ENCODE results near the gene CRYBG3.
A peak's percentile ranks its signal among the peaks of the same experiment; 100 is the strongest.

Gene CRYBG3

GRCh38 chr3:97821774-97822358 is at the start of gene CRYBG3:
TSS of gene CRYBG3 (plus strand) at chr3:97822011. CDS start at chr3:97822207, 196 bp downstream.
- Mint-ChIP-seq H3K4me3 (peak within 1 kb of the TSS; percentile 90), H3K4me1 (peaks cover 23% of the 10 kb centered on the region), H3K27me3 (peaks cover 38% of the 10 kb centered on the region), H3K9me3 (no peaks in the 10 kb centered on the region), H3K36me3 (no peaks in the 10 kb centered on the region), H3K27ac (peak within 1 kb of the TSS; percentile 46)
- ATAC-seq, result peak; percentile 99

DNA sequence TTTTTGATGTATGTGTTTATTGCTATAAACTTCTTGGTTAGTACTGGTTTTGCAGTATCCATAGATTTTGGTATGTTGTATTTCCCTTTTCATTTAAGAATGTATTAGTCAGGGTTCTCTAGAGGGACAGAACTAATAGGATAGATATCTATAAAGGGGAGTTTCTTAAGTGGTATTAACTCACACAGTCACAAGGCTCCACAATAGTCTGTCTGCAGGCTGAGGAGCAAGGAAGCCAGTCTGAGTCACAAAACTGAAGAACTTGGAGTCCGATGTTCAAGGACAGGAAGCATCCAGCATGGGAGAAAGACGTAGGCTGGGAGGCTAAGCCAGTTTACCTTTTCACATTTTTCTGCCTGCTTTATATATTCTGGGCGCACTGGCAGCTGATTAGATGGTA is 48.9 kb upstream of the CRYBG3 start:
- Mint-ChIP-seq H3K9me3 (peaks cover 4% of the 10 kb centered on the region), H3K4me3 (no peak overlapping the region), H3K36me3 (peaks cover 58% of the 10 kb centered on the region), H3K27me3 (no peaks in the 10 kb centered on the region), H3K4me1 (no peaks in the 10 kb centered on the region), H3K27ac (no peak overlapping the region)
- ATAC-seq, result no peak

DNA sequence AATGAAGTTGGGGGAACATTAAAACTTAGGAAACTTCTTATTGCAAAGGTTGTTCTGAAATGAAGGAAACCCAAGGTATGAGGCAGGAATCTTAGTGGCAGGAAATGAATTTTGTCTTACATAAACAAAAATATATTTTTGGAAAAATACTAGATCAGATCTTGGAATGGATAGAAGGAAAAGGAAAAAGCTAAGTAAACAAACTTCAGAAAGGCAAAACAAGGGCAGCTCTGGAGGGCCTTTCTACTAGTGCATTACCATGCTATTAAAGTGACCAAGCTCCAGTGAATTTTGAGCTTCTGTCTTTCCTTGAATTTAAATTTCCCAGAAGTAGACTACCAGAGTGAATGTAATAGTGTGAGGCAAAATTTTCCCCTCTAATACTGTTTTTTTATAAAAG is 43.7 kb upstream of the CRYBG3 start:
- H3K4me3 Mint-ChIP-seq, result no peak overlapping the region
- H3K4me1 Mint-ChIP-seq, result no peaks in the 10 kb centered on the region
- H3K36me3 Mint-ChIP-seq, result peaks cover 28% of the 10 kb centered on the region
- H3K9me3 Mint-ChIP-seq, result no peaks in the 10 kb centered on the region
- no peak overlapping the region for H3K27ac Mint-ChIP-seq
- no peaks in the 10 kb centered on the region for H3K27me3 Mint-ChIP-seq
- no peak for ATAC-seq

GRCh38 chr3:97793420-97794019 is 28.3 kb upstream of the CRYBG3 start:
- H3K9me3 Mint-ChIP-seq, result no peaks in the 10 kb centered on the region
- no peak overlapping the region for H3K27ac Mint-ChIP-seq
- no peak overlapping the region for H3K4me3 Mint-ChIP-seq
- no peak for ATAC-seq
- H3K36me3 Mint-ChIP-seq, result no peaks in the 10 kb centered on the region
- H3K27me3 Mint-ChIP-seq, result no peaks in the 10 kb centered on the region
- no peaks in the 10 kb centered on the region for H3K4me1 Mint-ChIP-seq

DNA sequence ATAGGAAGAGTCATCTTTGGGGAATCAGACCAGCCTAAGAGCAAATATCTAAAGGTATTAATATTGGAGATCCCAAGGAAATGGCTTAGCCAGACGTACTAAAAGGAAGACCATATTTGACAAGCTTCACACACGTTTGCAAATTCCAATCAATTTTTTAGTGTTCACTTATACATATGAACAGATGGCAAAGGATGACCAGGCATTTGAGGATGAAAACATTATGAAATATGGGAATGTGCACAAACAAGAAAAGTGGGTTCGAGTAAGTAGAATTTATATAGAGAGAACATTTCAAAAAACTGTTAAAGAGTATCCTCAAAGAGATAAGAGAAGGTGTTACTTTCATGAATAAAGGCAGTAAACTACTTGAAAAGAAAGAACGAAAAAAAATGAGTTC is 25.9 kb upstream of the CRYBG3 start:
- H3K27me3 Mint-ChIP-seq, result no peaks in the 10 kb centered on the region
- H3K4me1 Mint-ChIP-seq, result no peaks in the 10 kb centered on the region
- no peak overlapping the region for H3K4me3 Mint-ChIP-seq

DNA sequence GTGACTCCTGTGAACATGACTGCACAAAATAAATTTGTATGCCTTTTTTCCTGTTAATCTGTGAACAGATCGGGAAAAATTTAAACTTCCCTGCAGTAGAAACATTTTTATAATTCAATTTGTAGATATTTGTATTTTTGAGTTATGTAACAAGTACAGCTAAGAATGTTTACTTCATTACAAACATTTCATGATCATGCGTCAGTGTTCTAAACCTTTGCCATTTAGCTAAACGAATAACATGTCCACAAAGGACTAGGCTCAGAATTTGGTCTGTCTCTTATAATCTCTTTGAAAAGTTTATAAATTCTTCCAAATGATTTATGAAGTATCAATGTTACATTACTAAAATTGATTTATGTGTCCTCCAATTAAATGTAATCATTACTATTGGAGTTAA is 17.3 kb upstream of the CRYBG3 start:
- H3K36me3 Mint-ChIP-seq, result no peaks in the 10 kb centered on the region

More for the DNA sequence above, 25.9 kb upstream of the CRYBG3 start:
- no peaks in the 10 kb centered on the region for H3K9me3 Mint-ChIP-seq
- no peaks in the 10 kb centered on the region for H3K36me3 Mint-ChIP-seq
- ATAC-seq, result no peak
- no peak overlapping the region for H3K27ac Mint-ChIP-seq

DNA sequence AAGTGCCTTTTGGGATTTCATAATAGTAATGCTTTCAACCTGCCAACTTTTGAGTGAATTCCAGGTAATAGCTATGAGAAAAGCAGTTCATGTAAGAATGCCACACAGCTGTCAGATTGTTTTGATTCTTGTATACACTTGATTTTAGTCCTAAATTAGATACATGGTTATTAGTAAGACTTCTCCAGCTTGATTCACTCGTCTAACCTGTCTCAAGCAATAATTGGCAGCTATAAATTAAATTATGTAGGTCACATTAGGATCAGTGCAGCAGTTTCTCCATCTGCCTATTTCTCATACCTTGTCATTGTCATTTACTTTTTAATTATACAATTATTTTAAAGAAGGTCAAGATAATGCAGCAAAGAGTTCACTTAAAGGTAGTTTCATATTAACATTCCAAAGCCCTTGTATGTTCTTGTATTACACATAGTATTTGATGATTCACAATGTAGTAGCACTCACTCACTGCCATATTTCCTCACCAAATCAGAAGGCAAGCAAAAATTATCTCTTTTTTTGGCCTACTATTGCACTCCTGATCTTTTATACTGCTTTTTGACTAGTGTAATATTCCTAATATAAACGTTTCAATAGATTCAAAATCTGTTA is 10.9 kb upstream of the CRYBG3 start:
- Mint-ChIP-seq H3K27me3 (no peaks in the 10 kb centered on the region), H3K9me3 (no peaks in the 10 kb centered on the region), H3K4me3 (no peak overlapping the region), H3K27ac (no peak overlapping the region), H3K4me1 (no peaks in the 10 kb centered on the region), H3K36me3 (no peaks in the 10 kb centered on the region)
- no peak for ATAC-seq

More for the DNA sequence above, 17.3 kb upstream of the CRYBG3 start:
- no peaks in the 10 kb centered on the region for H3K9me3 Mint-ChIP-seq
- no peak overlapping the region for H3K27ac Mint-ChIP-seq
- H3K27me3 Mint-ChIP-seq, result no peaks in the 10 kb centered on the region
- H3K4me1 Mint-ChIP-seq, result no peaks in the 10 kb centered on the region
- H3K4me3 Mint-ChIP-seq, result no peak overlapping the region
- ATAC-seq, result no peak

DNA sequence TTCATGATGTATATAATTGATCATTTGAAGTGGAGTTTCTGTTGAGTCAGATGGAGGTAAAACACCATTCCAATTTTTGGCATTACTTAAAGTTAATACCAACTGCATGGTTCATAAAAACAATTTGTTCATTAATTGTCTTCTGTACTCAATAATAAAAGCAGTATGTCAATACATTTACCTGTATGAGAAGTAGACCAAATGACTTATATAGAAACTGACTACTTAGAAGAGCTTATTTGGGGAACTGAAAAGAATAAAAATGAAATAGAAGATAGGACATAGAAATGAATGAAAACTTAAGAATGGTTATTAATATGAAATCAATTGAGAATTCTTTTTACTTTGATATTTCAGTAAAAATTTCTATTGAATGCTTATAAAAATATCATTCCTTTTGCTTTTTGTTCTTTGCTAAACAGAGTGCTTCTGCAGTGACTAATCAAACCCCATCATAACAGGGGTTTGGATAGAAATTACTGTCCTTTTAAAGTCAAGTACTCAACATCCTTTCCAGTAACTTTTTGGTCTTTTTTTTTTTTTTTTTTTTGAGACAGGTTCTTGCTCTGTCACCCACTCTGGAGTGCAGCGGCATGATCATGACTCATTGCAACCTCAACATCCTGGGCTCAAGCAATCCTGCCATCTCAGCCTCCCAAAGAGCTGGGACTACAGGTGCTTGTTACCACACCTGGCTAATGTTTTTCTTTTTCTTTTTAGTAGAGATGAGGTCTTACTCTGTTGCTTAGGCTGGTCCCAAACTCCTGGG is 6.5 kb upstream of the CRYBG3 start:
- ATAC-seq, result no peak

GRCh38 chr3:97816811-97817210 is 5.0 kb upstream of the CRYBG3 start:
- no peak overlapping the region for H3K27ac Mint-ChIP-seq
- no peaks in the 10 kb centered on the region for H3K36me3 Mint-ChIP-seq
- no peak for ATAC-seq
- peaks cover 6% of the 10 kb centered on the region for H3K4me1 Mint-ChIP-seq
- no peak overlapping the region for H3K4me3 Mint-ChIP-seq
- no peaks in the 10 kb centered on the region for H3K9me3 Mint-ChIP-seq
- H3K27me3 Mint-ChIP-seq, result peaks cover 28% of the 10 kb centered on the region

More for the DNA sequence above, 6.5 kb upstream of the CRYBG3 start:
- H3K27me3 Mint-ChIP-seq, result peaks cover 18% of the 10 kb centered on the region
- H3K4me1 Mint-ChIP-seq, result no peaks in the 10 kb centered on the region
- no peaks in the 10 kb centered on the region for H3K36me3 Mint-ChIP-seq
- H3K9me3 Mint-ChIP-seq, result no peaks in the 10 kb centered on the region
- H3K27ac Mint-ChIP-seq, result no peak overlapping the region
- H3K4me3 Mint-ChIP-seq, result no peak overlapping the region

- Mint-ChIP-seq H3K27me3 (peaks cover 36% of the 10 kb centered on the region), H3K9me3 (no peaks in the 10 kb centered on the region), H3K36me3 (no peaks in the 10 kb centered on the region), H3K4me1 (peaks cover 14% of the 10 kb centered on the region), H3K4me3 (no peak overlapping the region), H3K27ac (no peak overlapping the region)
- no peak for ATAC-seq
Measured at GRCh38 chr3:97817965-97818364, 3.8 kb upstream of the CRYBG3 start.

- H3K4me1 Mint-ChIP-seq, result peaks cover 23% of the 10 kb centered on the region
- peaks cover 43% of the 10 kb centered on the region for H3K27me3 Mint-ChIP-seq
- no peak for ATAC-seq
- no peaks in the 10 kb centered on the region for H3K36me3 Mint-ChIP-seq
- no peak overlapping the region for H3K27ac Mint-ChIP-seq
- peak overlapping the region; percentile 90 for H3K4me3 Mint-ChIP-seq
- H3K9me3 Mint-ChIP-seq, result no peaks in the 10 kb centered on the region
Measured at GRCh38 chr3:97820780-97821179, 1.0 kb upstream of the CRYBG3 start.

- Mint-ChIP-seq H3K4me1 (peaks cover 23% of the 10 kb centered on the region), H3K4me3 (peak overlapping the region; percentile 90), H3K9me3 (no peaks in the 10 kb centered on the region), H3K27ac (no peak overlapping the region), H3K36me3 (no peaks in the 10 kb centered on the region), H3K27me3 (peaks cover 43% of the 10 kb centered on the region)
- ATAC-seq, result peak; percentile 61
Measured at GRCh38 chr3:97821287-97821773, 481 bp upstream of the CRYBG3 start.

- H3K27ac Mint-ChIP-seq, result peak overlapping the region; percentile 46
- peaks cover 23% of the 10 kb centered on the region for H3K4me1 Mint-ChIP-seq
- peak overlapping the region; percentile 90 for H3K4me3 Mint-ChIP-seq
- peak; percentile 49 for ATAC-seq
- peaks cover 34% of the 10 kb centered on the region for H3K27me3 Mint-ChIP-seq
- no peaks in the 10 kb centered on the region for H3K9me3 Mint-ChIP-seq
- H3K36me3 Mint-ChIP-seq, result no peaks in the 10 kb centered on the region
Measured at GRCh38 chr3:97822359-97822775, 556 bp downstream of the CRYBG3 start.

DNA sequence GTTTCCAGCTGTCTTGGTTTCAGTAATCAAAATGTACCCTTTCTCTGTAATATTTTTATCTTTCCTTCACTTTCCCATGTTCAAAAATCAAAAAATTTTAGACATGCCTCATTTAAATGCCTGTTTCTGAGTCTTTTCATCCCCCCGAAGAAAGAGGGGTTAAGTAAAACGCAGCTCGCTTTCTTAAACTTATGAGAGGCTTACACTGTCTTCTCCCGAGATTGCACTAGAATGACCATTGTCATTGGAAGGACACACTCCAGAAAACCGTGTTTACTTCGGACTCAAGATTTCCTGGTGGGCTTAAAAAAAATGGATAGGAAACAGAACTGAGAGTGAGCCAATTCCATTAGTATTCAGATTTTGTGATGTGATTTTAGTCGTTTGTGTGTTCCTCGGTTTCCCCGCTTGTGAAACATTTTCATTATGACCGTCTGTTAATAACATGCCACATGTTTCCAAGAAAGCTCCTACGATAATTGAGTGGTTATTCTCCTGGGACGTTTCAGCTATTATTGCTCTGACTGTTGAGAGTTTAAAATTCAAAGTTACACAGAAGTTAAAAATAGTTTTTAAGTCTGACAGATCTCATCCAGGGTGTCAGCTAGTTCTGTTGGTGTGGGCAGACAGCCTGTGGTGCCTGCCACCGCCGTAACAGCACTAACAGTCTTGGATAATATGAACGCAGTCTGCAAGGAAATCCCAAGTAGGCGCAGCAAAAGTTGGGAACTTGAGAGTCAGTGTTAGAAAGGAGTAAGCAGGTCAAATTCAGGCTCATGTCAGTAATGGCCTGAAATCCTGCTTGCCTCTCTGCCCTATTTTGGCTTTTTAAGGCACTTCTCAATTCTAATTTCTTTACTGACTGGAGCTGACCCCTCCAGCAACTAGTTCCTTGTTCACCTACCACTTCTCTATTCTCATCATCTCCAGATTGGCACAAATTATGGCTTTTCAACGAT is 1.5 kb downstream of the CRYBG3 start:
- Mint-ChIP-seq H3K4me1 (peaks cover 23% of the 10 kb centered on the region), H3K27me3 (peaks cover 34% of the 10 kb centered on the region), H3K9me3 (no peaks in the 10 kb centered on the region), H3K27ac (peak overlapping the region; percentile 46), H3K4me3 (peak overlapping the region; percentile 90), H3K36me3 (no peaks in the 10 kb centered on the region)
- ATAC-seq, result no peak

Measured in stimulated activated memory B cell treated with anti-CD40 and anti-IgM and Interleukin-4, amounts not matched to agents 10 μg/mL and 1 μg/mL and 100 μg/mL, for 72 hours (primary cell).